Thoracic aorta (tissue), 2 donors: ENCODE measurements around the gene NKTR. TPM values are rescaled to one million over a fixed set of nuclear protein-coding genes. Genes with fewer than 3 reads are reported as not detected.

Experiments used
- ATAC-seq: fragments of 150-250 bp; one replicate; pipeline ENCODE4 v1.8.0; 2017; ENCODE audit warnings: low read depth; ENCODE audit not compliant: insufficient number of reproducible peaks, low FRiP score
- DNase-seq: peaks from one replicate; pipeline ENCODE4 v3.0.0-alpha.2; 2020; ENCODE audit warnings: low spot score
- H3K27ac ChIP-seq, 2 donors: fragments of 200-600 bp; sonication (generic); 1 replicate in 1 of 2; 2 replicates in 1 of 2; pipeline ENCODE4 v1.5.1; 2016; ENCODE audit warnings: mild to moderate bottlenecking in 2 of 2, moderate library complexity in 2 of 2
- H3K27me3 ChIP-seq: fragments of 200-600 bp; sonication (generic); replicated peaks from 2 replicates; pipeline ENCODE4 v1.6.0; 2016; ENCODE audit warnings: mild to moderate bottlenecking; ENCODE audit not compliant: insufficient read depth
- H3K36me3 ChIP-seq: fragments of 200-600 bp; sonication (generic); one replicate; pipeline ENCODE4 v1.5.1; 2016
- H3K4me1 ChIP-seq, 2 donors: fragments of 200-600 bp; sonication (generic); 1 replicate in 1 of 2; 2 replicates in 1 of 2; pipeline versions ENCODE4 v1.5.1 to v1.6.0; 2016; ENCODE audit warnings: low read depth in 2 of 2, mild to moderate bottlenecking in 1 of 2; ENCODE audit not compliant: control insufficient read depth in 1 of 2
- H3K4me3 ChIP-seq: fragments of 200-600 bp; sonication (generic); 2 replicates; pipeline ENCODE4 v1.5.1; 2016; ENCODE audit warnings: mild to moderate bottlenecking
- H3K9me3 ChIP-seq: fragments of 200-600 bp; sonication (generic); 2 replicates; pipeline ENCODE4 v1.5.1; 2016
- CTCF ChIP-seq: fragments of 200-600 bp; sonication (generic); IDR thresholded peaks from one replicate; pipeline ENCODE4 v1.5.1; 2019; ENCODE audit warnings: antibody characterized with exemption
- total RNA-seq, 2 donors: library from RNA; depleted of rRNA; stranded (reverse); fragments of >200 nt; gene quantifications; one replicate each; pipeline versions ENCODE4 v1.1.0 to v1.2.3, GENCODE V29; 2016

The NKTR gene
- total RNA-seq, 2 donors from 2014 or later = 159 to 210 TPM

DNA sequence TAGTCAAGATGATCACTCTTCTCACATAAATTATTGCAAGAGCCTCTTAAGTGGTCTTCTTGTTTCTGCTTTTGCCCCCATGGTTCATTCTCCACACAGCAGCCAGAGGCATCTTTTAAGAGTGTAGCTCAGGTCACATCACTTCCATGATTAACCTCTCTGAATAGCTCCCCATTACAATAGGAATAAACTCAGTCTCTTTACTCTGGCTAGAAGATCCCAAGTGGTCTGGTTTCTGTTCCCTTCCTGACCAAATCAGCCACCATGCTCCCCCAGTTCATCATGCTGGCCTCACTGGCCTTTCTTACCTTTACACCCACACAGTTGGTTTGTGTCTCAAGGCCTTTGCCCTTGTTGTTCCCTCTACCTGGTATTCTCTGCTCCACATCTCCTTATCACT lies 93.9 kb downstream of the NKTR start:
- H3K4me1 ChIP-seq = no peaks in the 10 kb centered on the region
- H3K4me3 ChIP-seq = no peak overlapping the region
- DNase-seq (no peak), ATAC-seq (no peak)
- no peaks in the 10 kb centered on the region for H3K9me3 ChIP-seq
- TF ChIP-seq CTCF = no peak
- no peaks in the 10 kb centered on the region for H3K36me3 ChIP-seq
- H3K27ac ChIP-seq = no peak overlapping the region
- no peaks in the 10 kb centered on the region for H3K27me3 ChIP-seq

- no peak for ATAC-seq
- H3K27me3 ChIP-seq = no peaks in the 10 kb centered on the region
- no peaks in the 10 kb centered on the region for H3K36me3 ChIP-seq
- no peak overlapping the region for H3K27ac ChIP-seq
- H3K4me3 ChIP-seq = no peak overlapping the region
- peaks cover 0 to 8% of the 10 kb centered on the region in 2 donors for H3K4me1 ChIP-seq
- no peak for TF ChIP-seq CTCF
- no peaks in the 10 kb centered on the region for H3K9me3 ChIP-seq
- DNase-seq = no peak
Observed at GRCh38 chr3:42696356-42697288, 96.1 kb downstream of the NKTR start.

DNA sequence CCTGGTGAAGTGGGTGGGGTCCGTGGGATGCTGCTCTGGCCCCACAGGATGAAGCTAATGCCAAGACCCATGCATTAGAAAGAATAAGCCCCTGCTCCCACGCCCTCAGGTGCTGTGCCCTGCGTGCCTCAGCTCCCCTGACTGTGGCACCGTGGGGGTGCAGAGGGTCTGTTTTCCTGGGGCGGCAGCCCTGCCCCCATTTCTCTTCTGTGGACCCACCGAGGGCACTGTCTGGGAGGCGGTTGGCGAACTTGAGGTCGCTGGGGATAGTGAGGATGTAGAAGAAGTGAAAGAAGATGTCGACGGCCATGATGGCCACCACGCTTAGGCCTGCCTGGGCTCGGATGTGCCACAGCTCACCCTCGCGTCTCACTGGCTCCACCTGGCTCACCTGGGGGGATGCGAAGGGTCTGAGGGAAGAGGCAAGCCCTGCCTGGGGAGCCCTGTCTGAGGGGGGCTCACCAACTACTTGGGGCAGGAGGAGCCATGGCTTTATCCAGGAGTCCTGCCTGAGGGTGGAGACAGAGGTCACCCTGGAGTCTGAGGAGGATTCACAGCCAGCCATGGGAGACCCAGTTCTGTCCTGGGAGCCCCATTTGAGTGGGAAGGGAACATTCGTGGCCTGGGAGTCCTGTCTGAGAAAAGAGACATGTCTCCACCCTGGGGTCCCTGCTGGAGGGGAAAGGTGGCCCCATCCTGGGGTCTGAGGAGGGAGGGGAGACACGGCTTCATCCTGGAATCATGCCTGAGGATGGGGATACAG lies 97.0 kb downstream of the NKTR start:
- DNase-seq = no peak
- H3K27ac ChIP-seq = no peak overlapping the region
- TF ChIP-seq CTCF = no peak

More for the DNA sequence above, 97.0 kb downstream of the NKTR start:
- Histone ChIP-seq H3K4me1 (peaks cover 0 to 16% of the 10 kb centered on the region in 2 donors), H3K36me3 (no peaks in the 10 kb centered on the region), H3K9me3 (no peaks in the 10 kb centered on the region), H3K27me3 (no peaks in the 10 kb centered on the region), H3K4me3 (no peak overlapping the region)
- no peak for ATAC-seq

Other genes with a start within 250 kb of the NKTR start
- gene LYZL4, start 190.1 kb upstream of the NKTR start, total RNA-seq = not detected
- gene VIPR1, start 98.0 kb upstream of the NKTR start, total RNA-seq = 10 to 100 TPM; 31.0 to 48.7 TPM
- 10 to 100 TPM; 55.0 to 83.4 TPM for gene SEC22C, start 18.7 kb upstream of the NKTR start, total RNA-seq
- gene SS18L2, start 9.8 kb upstream of the NKTR start, total RNA-seq = 1 to 10 TPM; 2.8 to 8.6 TPM
- gene ZBTB47, start 53.0 kb downstream of the NKTR start, total RNA-seq = 100 to 1,000 TPM in 1 of 2 donors, 10 to 100 TPM in 1; 84.2 to 108 TPM
- gene KLHL40, start 84.9 kb downstream of the NKTR start, total RNA-seq = not detected
- not detected for gene HHATL, start 102.1 kb downstream of the NKTR start, total RNA-seq
- 1 to 10 TPM; 1.5 to 3.1 TPM for gene CCDC13, start 172.6 kb downstream of the NKTR start, total RNA-seq
- gene HIGD1A, start 203.8 kb downstream of the NKTR start, total RNA-seq = 100 to 1,000 TPM; 163 to 169 TPM
- gene ACKR2, start 208.8 kb downstream of the NKTR start, total RNA-seq = 10 to 100 TPM; 10.0 to 11.9 TPM